Right cardiac atrium (tissue), 5 donors: ENCODE results near the gene TUT1. TPM values are rescaled to one million over a fixed set of nuclear protein-coding genes. Genes with fewer than 3 reads are reported as not detected.
A peak's percentile ranks its signal among the peaks of the same experiment; 100 is the strongest.

Experiments used
- ATAC-seq, 2 donors: fragments of 200-7000 bp; cut with Tn5 transposase; one replicate each; pipeline versions ENCODE4 v1.8.0 to v1.9.1; 2020; ENCODE audit warnings: moderate library complexity in 2 of 2, mild to moderate bottlenecking in 1 of 2
- DNase-seq, 3 donors: peaks; one replicate each; pipeline ENCODE4 v3.0.0-alpha.2; 2020
- H3K27ac ChIP-seq: one replicate; pipeline ENCODE4 v1.5.1; 2013; ENCODE audit warnings: mild to moderate bottlenecking, low read length, control low read depth, moderate library complexity
- H3K27me3 ChIP-seq: one replicate; pipeline ENCODE4 v1.6.1; 2013; ENCODE audit not compliant: control insufficient read depth, insufficient read depth
- H3K4me1 ChIP-seq: one replicate; pipeline ENCODE4 v1.6.1; 2013; ENCODE audit warnings: low read length; ENCODE audit not compliant: control insufficient read depth, insufficient read depth
- H3K4me3 ChIP-seq: one replicate; pipeline ENCODE4 v1.5.1; 2013; ENCODE audit warnings: low read length, control low read depth
- H3K9me3 ChIP-seq: one replicate; pipeline ENCODE4 v1.6.1; 2013; ENCODE audit warnings: low read length; ENCODE audit not compliant: control insufficient read depth
- WGBS: extraction: QIAGEN DNeasy Blood & Tissue Kit; methylation state at CpG from one replicate; pipeline ENCODE4 v1.1.7; 2013; 5-methylcytosine and 5-hydroxymethylcytosine counted together
- intact Hi-C, 4 donors: fragments of 100-400 bp; cut with DNase I; formaldehyde crosslinking; loops; one replicate each; pipeline versions ENCODE4 v1.11.0 to v1.14.0; 2022 to 2023
- microRNA-seq, 2 donors: library from miRNA; unstranded; fragments of <30 nt; microRNA quantifications; one replicate each; pipeline ENCODE4 v1.2.0, GENCODE V29; 2020 to 2021
- polyA plus RNA-seq: library from polyadenylated mRNA; stranded (reverse); fragments of 200-250 nt; gene quantifications from one replicate; pipeline ENCODE4 v1.2.3, GENCODE V29; 2013
- total RNA-seq, 4 donors: library from RNA; stranded (reverse); fragmentation: NEBNext Ultra II Directional; extraction: Animal tissue kit (Norgen Biotek cat#: 25700); gene quantifications; one replicate each; pipeline ENCODE4 v1.2.1, GENCODE V29; 2021
- donor health status: healthy with polysubstance abuse.
- donor health status: DM: no; HTN: yes; CAD: no.
- donor health status: DM: no; HTN: no; CAD: no.
- donor health status: DM: no; HTN: yes; CAD: no; lungs with severe emphysema.
- donor health status: DM: yes; HTN: yes; CAD: no.

The TUT1 gene
- total and polyA plus RNA-seq, 5 donors: 8.0 to 15.3 (median 11.5) TPM

- ATAC-seq (no peak), DNase-seq (no peak)
- Histone ChIP-seq H3K27me3 (no peaks in the 10 kb centered on the region), H3K4me1 (peaks cover 40% of the 10 kb centered on the region), H3K27ac (peak overlapping the region; percentile 70), H3K4me3 (no peak overlapping the region), H3K9me3 (no peaks in the 10 kb centered on the region)
- WGBS: 57% methylated on average over 19 of the region's 19 CpGs
- intact Hi-C loops: loop anchor here in 1 of 4 donors (10.0 kb wide), 1 partner anchor 104 kb away; no protein-coding TSS in a partner anchor
Observed at GRCh38 chr11:62538470-62539237, 52.7 kb downstream of the TUT1 start.

GRCh38 chr11:62536301-62536957 is 54.9 kb downstream of the TUT1 start:
- peak overlapping the region; percentile 31 for H3K27ac ChIP-seq
- no peaks in the 10 kb centered on the region for H3K9me3 ChIP-seq
- DNase-seq: peak; percentile 47 to 66 (median 62)
- H3K4me1 ChIP-seq: peaks cover 34% of the 10 kb centered on the region
- WGBS: 44% methylated on average over 21 of the region's 21 CpGs
- intact Hi-C loops: loop anchor here in 1 of 4 donors (10.0 kb wide), 1 partner anchor 102 kb away; no protein-coding TSS in a partner anchor
- H3K27me3 ChIP-seq: no peaks in the 10 kb centered on the region
- peak in 1 of 2 donors; percentile 53 for ATAC-seq
- no peak overlapping the region for H3K4me3 ChIP-seq

- Histone ChIP-seq H3K9me3 (no peaks in the 10 kb centered on the region), H3K4me1 (peaks cover 30% of the 10 kb centered on the region), H3K4me3 (no peak overlapping the region), H3K27me3 (no peaks in the 10 kb centered on the region), H3K27ac (peak overlapping the region; percentile 18)
- no peak for ATAC-seq
- intact Hi-C loops: loop anchor here in 1 of 4 donors (10.0 kb wide), 1 partner anchor 101 kb away; no protein-coding TSS in a partner anchor
- no peak for DNase-seq
- WGBS: 64% methylated on average over 12 of the region's 12 CpGs
Observed at GRCh38 chr11:62535802-62536201, 55.5 kb downstream of the TUT1 start.

- no peak for DNase-seq
- H3K4me3 ChIP-seq: no peak overlapping the region
- no peak overlapping the region for H3K27ac ChIP-seq
- no peaks in the 10 kb centered on the region for H3K27me3 ChIP-seq
- 92% methylated on average over 19 of the region's 19 CpGs for whole genome bisulfite sequencing
- H3K4me1 ChIP-seq: peaks cover 28% of the 10 kb centered on the region
- no peaks in the 10 kb centered on the region for H3K9me3 ChIP-seq
- ATAC-seq: no peak
- intact Hi-C loops: loop anchor here in 1 of 4 donors (10.0 kb wide), 1 partner anchor 100 kb away; no protein-coding TSS in a partner anchor
Observed at GRCh38 chr11:62534779-62535545, 56.4 kb downstream of the TUT1 start.

- no peak overlapping the region for H3K27ac ChIP-seq
- no peaks in the 10 kb centered on the region for H3K9me3 ChIP-seq
- 94% methylated on average over 2 of the region's 2 CpGs for WGBS
- ATAC-seq (no peak), DNase-seq (no peak)
- H3K4me1 ChIP-seq: peaks cover 4% of the 10 kb centered on the region
- intact Hi-C loops: loop anchor here in 1 of 4 donors (10.0 kb wide), 1 partner anchor 97 kb away; no protein-coding TSS in a partner anchor
- no peak overlapping the region for H3K4me3 ChIP-seq
- H3K27me3 ChIP-seq: no peaks in the 10 kb centered on the region
Observed at GRCh38 chr11:62532096-62532495, 59.2 kb downstream of the TUT1 start.

Small RNAs within 50 kb of the gene (microRNA-seq; reads per million reads assigned to microRNA genes)
- 0 to 0.42 reads per million in 2 donors for gene MIR6747

Other genes starting within 250 kb of the TUT1 start
- not detected for gene SCGB1A1, start 172.5 kb downstream of the TUT1 start, total RNA-seq
- gene SCGB1A1, start 172.5 kb downstream of the TUT1 start, polyA plus RNA-seq: not detected
- 100 to 1,000 TPM; 289 to 371 (median 320) TPM for gene AHNAK, start 44.7 kb downstream of the TUT1 start, total RNA-seq
- 78.1 TPM for gene AHNAK, start 44.7 kb downstream of the TUT1 start, polyA plus RNA-seq
- gene EEF1G, start 17.6 kb downstream of the TUT1 start, total RNA-seq: 1,000 to 10,000 TPM in 1 of 4 donors, 100 to 1,000 TPM in 3; 807 to 1,060 (median 897) TPM
- gene EEF1G, start 17.6 kb downstream of the TUT1 start, polyA plus RNA-seq: 770 TPM
- 10 to 100 TPM; 34.8 to 47.6 (median 38.3) TPM for gene MTA2, start 10.3 kb upstream of the TUT1 start, total RNA-seq
- 24.1 TPM for gene MTA2, start 10.3 kb upstream of the TUT1 start, polyA plus RNA-seq
- 10 to 100 TPM; 23.5 to 33.3 (median 26.7) TPM for gene EML3, start 21.3 kb upstream of the TUT1 start, total RNA-seq
- 23.9 TPM for gene EML3, start 21.3 kb upstream of the TUT1 start, polyA plus RNA-seq
- 1 to 10 TPM; 6.1 to 7.9 (median 6.6) TPM for gene ROM1, start 21.7 kb upstream of the TUT1 start, total RNA-seq
- 7.9 TPM for gene ROM1, start 21.7 kb upstream of the TUT1 start, polyA plus RNA-seq
- gene B3GAT3, start 30.5 kb upstream of the TUT1 start, total RNA-seq: 10 to 100 TPM; 10.7 to 23.1 (median 16.7) TPM
- 18.7 TPM for gene B3GAT3, start 30.5 kb upstream of the TUT1 start, polyA plus RNA-seq
- gene GANAB, start 55.1 kb upstream of the TUT1 start, total RNA-seq: 100 to 1,000 TPM; 112 to 137 (median 122) TPM
- gene GANAB, start 55.1 kb upstream of the TUT1 start, polyA plus RNA-seq: 66.5 TPM
- gene INTS5, start 61.8 kb upstream of the TUT1 start, total RNA-seq: 10 to 100 TPM; 10.4 to 13.3 (median 11.8) TPM
- 6.1 TPM for gene INTS5, start 61.8 kb upstream of the TUT1 start, polyA plus RNA-seq
- 10 to 100 TPM; 30.6 to 41.1 (median 35.2) TPM for gene C11orf98, start 73.7 kb upstream of the TUT1 start, total RNA-seq
- gene C11orf98, start 73.7 kb upstream of the TUT1 start, polyA plus RNA-seq: 79.7 TPM
- gene CSKMT, start 73.8 kb upstream of the TUT1 start, total RNA-seq: 1 to 10 TPM; 6.6 to 9.5 (median 7.3) TPM
- 5.2 TPM for gene CSKMT, start 73.8 kb upstream of the TUT1 start, polyA plus RNA-seq
- gene UQCC3, start 80.2 kb upstream of the TUT1 start, total RNA-seq: 1 to 10 TPM; 5.2 to 8.6 (median 6.5) TPM
- gene UQCC3, start 80.2 kb upstream of the TUT1 start, polyA plus RNA-seq: 12.9 TPM
- gene LBHD1, start 80.7 kb upstream of the TUT1 start, total RNA-seq: 1 to 10 TPM; 3.2 to 5.8 (median 3.6) TPM
- 7.3 TPM for gene LBHD1, start 80.7 kb upstream of the TUT1 start, polyA plus RNA-seq
- 10 to 100 TPM; 76.6 to 95.7 (median 83.6) TPM for gene UBXN1, start 87.5 kb upstream of the TUT1 start, total RNA-seq
- gene UBXN1, start 87.5 kb upstream of the TUT1 start, polyA plus RNA-seq: 101 TPM
- gene LRRN4CL, start 98.0 kb upstream of the TUT1 start, total RNA-seq: 1 to 10 TPM; 1.4 to 3.3 (median 2.3) TPM
- 3.0 TPM for gene LRRN4CL, start 98.0 kb upstream of the TUT1 start, polyA plus RNA-seq
- 10 to 100 TPM; 20.0 to 27.6 (median 26.5) TPM for gene BSCL2, start 115.9 kb upstream of the TUT1 start, total RNA-seq
- gene BSCL2, start 115.9 kb upstream of the TUT1 start, polyA plus RNA-seq: 34.3 TPM
- not detected for gene GNG3, start 116.2 kb upstream of the TUT1 start, total RNA-seq
- gene GNG3, start 116.2 kb upstream of the TUT1 start, polyA plus RNA-seq: 0.57 TPM
- 10 to 100 TPM; 29.3 to 37.2 (median 35.5) TPM for gene HNRNPUL2, start 135.9 kb upstream of the TUT1 start, total RNA-seq
- 33.2 TPM for gene HNRNPUL2, start 135.9 kb upstream of the TUT1 start, polyA plus RNA-seq
- gene TTC9C, start 137.0 kb upstream of the TUT1 start, total RNA-seq: 10 to 100 TPM; 11.7 to 17.0 (median 14.6) TPM
- 18.4 TPM for gene TTC9C, start 137.0 kb upstream of the TUT1 start, polyA plus RNA-seq
- gene ZBTB3, start 162.6 kb upstream of the TUT1 start, total RNA-seq: 10 to 100 TPM in 2 of 4 donors, 1 to 10 TPM in 2; 7.8 to 14.5 (median 9.5) TPM
- gene ZBTB3, start 162.6 kb upstream of the TUT1 start, polyA plus RNA-seq: 4.0 TPM
- 10 to 100 TPM; 34.4 to 43.3 (median 37.4) TPM for gene POLR2G, start 170.1 kb upstream of the TUT1 start, total RNA-seq
- gene POLR2G, start 170.1 kb upstream of the TUT1 start, polyA plus RNA-seq: 51.1 TPM
- 10 to 100 TPM in 1 of 4 donors, 1 to 10 TPM in 3; 8.0 to 17.1 (median 9.6) TPM for gene TAF6L, start 179.9 kb upstream of the TUT1 start, total RNA-seq
- 10.4 TPM for gene TAF6L, start 179.9 kb upstream of the TUT1 start, polyA plus RNA-seq
- gene TMEM179B, start 195.9 kb upstream of the TUT1 start, total RNA-seq: 10 to 100 TPM; 19.2 to 21.8 (median 19.7) TPM
- 29.7 TPM for gene TMEM179B, start 195.9 kb upstream of the TUT1 start, polyA plus RNA-seq
- 10 to 100 TPM; 12.7 to 17.2 (median 16.3) TPM for gene TMEM223, start 200.5 kb upstream of the TUT1 start, total RNA-seq
- 29.5 TPM for gene TMEM223, start 200.5 kb upstream of the TUT1 start, polyA plus RNA-seq
- gene NXF1, start 213.9 kb upstream of the TUT1 start, total RNA-seq: 10 to 100 TPM; 40.3 to 56.4 (median 47.1) TPM
- 45.8 TPM for gene NXF1, start 213.9 kb upstream of the TUT1 start, polyA plus RNA-seq
- 10 to 100 TPM; 20.1 to 27.8 (median 21.8) TPM for gene STX5, start 240.5 kb upstream of the TUT1 start, total RNA-seq
- 14.4 TPM for gene STX5, start 240.5 kb upstream of the TUT1 start, polyA plus RNA-seq
- not detected for gene TEX54, start 241.3 kb upstream of the TUT1 start, total RNA-seq
- gene TEX54, start 241.3 kb upstream of the TUT1 start, polyA plus RNA-seq: not detected
- 10 to 100 TPM; 24.8 to 28.7 (median 26.6) TPM for gene WDR74, start 248.1 kb upstream of the TUT1 start, total RNA-seq
- 17.9 TPM for gene WDR74, start 248.1 kb upstream of the TUT1 start, polyA plus RNA-seq